Spleen (tissue), 7 donors: ENCODE measurements around the gene CNOT6.

Experiments
- POLR2A ChIP-seq, 3 donors: fragments of 450-650 bp; IDR thresholded peaks; one replicate each; pipeline ENCODE4 v1.5.1; 2017; ENCODE audit warnings: antibody characterized with exemption in 3 of 3, mild to moderate bottlenecking in 1 of 3
- POLR2AphosphoS5 ChIP-seq, 3 donors: sonication (generic); formaldehyde crosslinking; IDR thresholded peaks; one replicate each; pipeline ENCODE4 v1.5.1; 2017; ENCODE audit warnings: antibody characterized with exemption in 3 of 3
- TF ChIP-seq, protein P1 (sequence below), 11 experiments: fragments of 200-600 bp in 7 of 11; fragments of 450-650 bp in 4 of 11; sonication (generic) in 4 of 11; IDR thresholded peaks in 8 of 11; conservative IDR thresholded peaks in 3 of 11; 1 replicate in 7 of 11; 2 replicates in 4 of 11; pipeline versions ENCODE4 v1.4.0 to v1.8.0; 2016 to 2021; ENCODE audit warnings: antibody characterized with exemption in 11 of 11, inconsistent platforms in 4 of 11, mild to moderate bottlenecking in 1 of 11
- donor health status: DM: no; HTN: no; CAD: no; lungs with moderate emphysema.
- donor health status: DM: no; HTN: no; CAD: no.
- donor health status: DM: no; HTN: no; CAD: no.

DNA sequence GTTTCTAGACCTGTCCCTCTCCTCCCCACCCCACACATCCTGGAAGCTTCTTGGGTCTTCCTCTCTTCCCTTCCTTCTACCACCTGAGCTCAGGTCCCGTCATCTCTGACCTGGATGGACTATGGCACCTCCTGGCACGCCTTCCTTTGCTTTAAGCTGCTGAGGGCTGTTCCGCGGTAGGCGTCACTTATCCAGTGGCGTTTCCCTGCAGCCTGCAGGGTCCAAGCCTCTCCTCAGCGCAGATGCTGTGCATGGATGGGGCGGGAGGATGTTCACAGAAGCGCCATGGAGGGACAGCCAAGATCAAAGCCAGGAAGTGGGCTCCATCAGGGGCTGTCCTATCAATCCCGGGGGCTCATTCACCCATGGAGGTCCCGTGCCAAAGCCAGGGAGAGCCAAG lies 23.8 kb upstream of the CNOT6 start:
- TF ChIP-seq, protein P1, sequence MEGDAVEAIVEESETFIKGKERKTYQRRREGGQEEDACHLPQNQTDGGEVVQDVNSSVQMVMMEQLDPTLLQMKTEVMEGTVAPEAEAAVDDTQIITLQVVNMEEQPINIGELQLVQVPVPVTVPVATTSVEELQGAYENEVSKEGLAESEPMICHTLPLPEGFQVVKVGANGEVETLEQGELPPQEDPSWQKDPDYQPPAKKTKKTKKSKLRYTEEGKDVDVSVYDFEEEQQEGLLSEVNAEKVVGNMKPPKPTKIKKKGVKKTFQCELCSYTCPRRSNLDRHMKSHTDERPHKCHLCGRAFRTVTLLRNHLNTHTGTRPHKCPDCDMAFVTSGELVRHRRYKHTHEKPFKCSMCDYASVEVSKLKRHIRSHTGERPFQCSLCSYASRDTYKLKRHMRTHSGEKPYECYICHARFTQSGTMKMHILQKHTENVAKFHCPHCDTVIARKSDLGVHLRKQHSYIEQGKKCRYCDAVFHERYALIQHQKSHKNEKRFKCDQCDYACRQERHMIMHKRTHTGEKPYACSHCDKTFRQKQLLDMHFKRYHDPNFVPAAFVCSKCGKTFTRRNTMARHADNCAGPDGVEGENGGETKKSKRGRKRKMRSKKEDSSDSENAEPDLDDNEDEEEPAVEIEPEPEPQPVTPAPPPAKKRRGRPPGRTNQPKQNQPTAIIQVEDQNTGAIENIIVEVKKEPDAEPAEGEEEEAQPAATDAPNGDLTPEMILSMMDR (IDR thresholded peaks at IDR 0.05 in 8 of 11, conservative IDR thresholded peaks at IDR 0.05 in 3 of 11), result no peak
- TF ChIP-seq POLR2A (IDR thresholded peaks at IDR 0.05), result no peak
- no peak for TF ChIP-seq POLR2AphosphoS5 (IDR thresholded peaks at IDR 0.05)
